A549 (cell line): ENCODE results near the gene TLCD5.

Source experiments
- ATOH8 ChIP-seq: fragments of 250-450 bp; sonication (Bioruptor Pico); IDR thresholded peaks from 2 replicates; pipeline ENCODE4 v1.5.0; 2020; ENCODE audit warnings: low read depth, mild to moderate bottlenecking, moderate library complexity
- CTCF ChIP-seq: fragments of >200 bp; sonication (Bioruptor Twin); formaldehyde crosslinking; IDR thresholded peaks from 3 replicates; pipeline ENCODE4 v1.5.1; 2016
- PHF8 ChIP-seq: fragments of 200-600 bp; sonication (generic); IDR thresholded peaks from 2 replicates; pipeline ENCODE4 v1.6.1; 2016; ENCODE audit warnings: low read depth, mild to moderate bottlenecking, antibody characterized with exemption, moderate library complexity, borderline replicate concordance
- POLR2A ChIP-seq: IDR thresholded peaks from 2 replicates; pipeline ENCODE4 v1.6.1; 2012; ENCODE audit warnings: mild to moderate bottlenecking, low read length
- REST ChIP-seq: fragments of 200-600 bp; sonication (generic); IDR thresholded peaks from 2 replicates; pipeline ENCODE4 v1.6.1; 2016; ENCODE audit warnings: antibody characterized with exemption, mild to moderate bottlenecking, moderate library complexity

DNA sequence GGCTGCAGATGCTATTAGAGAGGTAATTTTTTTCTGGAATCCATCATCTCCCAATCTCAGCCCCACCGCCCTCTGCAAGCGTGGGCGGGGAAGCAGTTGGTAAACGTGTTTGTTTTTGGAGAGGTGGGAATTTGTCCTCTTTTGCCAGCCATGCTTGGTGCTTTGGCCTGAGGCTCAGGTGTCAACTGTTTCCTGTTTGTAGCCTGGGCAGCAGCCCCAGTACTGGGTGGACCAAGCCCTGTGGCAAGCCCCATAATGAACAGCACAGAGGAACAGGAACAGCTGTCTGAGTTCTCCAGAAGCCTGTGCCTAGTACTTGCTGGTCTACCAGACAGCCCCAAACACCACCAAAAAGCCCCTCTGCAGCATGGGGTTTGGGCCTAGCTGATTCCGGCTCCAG is 45.6 kb upstream of the TLCD5 start:
- TF ChIP-seq ATOH8 (CRISPR knock-in tag): no peak
- TF ChIP-seq CTCF: no peak
- TF ChIP-seq POLR2A: no peak
- no peak for TF ChIP-seq PHF8
- TF ChIP-seq REST: no peak
